KG1 (cell line): ENCODE data around the gene NR2E1.

ENCODE experiments used
- DNase-seq: peaks from one replicate; lab custom pipeline; 2025; lab: John Stamatoyannopoulos, UW

The NR2E1 gene

GRCh38 chr6:108209738-108210137 lies 43.9 kb downstream of the NR2E1 start:
- no peak for DNase-seq

- no peak for DNase-seq
These were observed 44.7 kb downstream of the NR2E1 start for GRCh38 chr6:108210556-108210955.

GRCh38 chr6:108211671-108212070 lies 45.8 kb downstream of the NR2E1 start:
- no peak for DNase-seq

- DNase-seq: no peak
These were observed 56.2 kb downstream of the NR2E1 start for GRCh38 chr6:108222064-108222463.

GRCh38 chr6:108222504-108222903 lies 56.7 kb downstream of the NR2E1 start:
- no peak for DNase-seq

- DNase-seq: no peak
These were observed 61.5 kb downstream of the NR2E1 start for GRCh38 chr6:108227290-108227689.

GRCh38 chr6:108228416-108228815 lies 62.6 kb downstream of the NR2E1 start:
- DNase-seq: no peak

- DNase-seq: no peak
These were observed 69.3 kb downstream of the NR2E1 start for GRCh38 chr6:108235127-108235526.

GRCh38 chr6:108236791-108237190 lies 71.0 kb downstream of the NR2E1 start:
- DNase-seq: no peak

GRCh38 chr6:108238322-108238721 lies 72.5 kb downstream of the NR2E1 start:
- no peak for DNase-seq
